Kidney epithelial cell (primary cell): ENCODE data around the gene NSDHL. TPM values are rescaled to one million over a fixed set of nuclear protein-coding genes. Genes with fewer than 3 reads are reported as not detected.
"Not testable (repeated sequence)": the region's sequence is repeated elsewhere in the genome, so short reads cannot be mapped to it uniquely, and the experiment has no call there.

Experiments used
- DNase-seq: peaks from one replicate; pipeline ENCODE4 v3.0.0-alpha.2; 2010; ENCODE audit warnings: low read depth
- H3K27me3 ChIP-seq: 2 replicates; pipeline ENCODE4 v1.6.0; 2011; ENCODE audit warnings: low read length; ENCODE audit not compliant: control insufficient read depth, insufficient read depth
- H3K36me3 ChIP-seq: 2 replicates; pipeline ENCODE4 v1.5.1; 2011; ENCODE audit warnings: low read length; ENCODE audit not compliant: control insufficient read depth, insufficient read depth
- H3K4me3 ChIP-seq: 2 replicates; pipeline ENCODE4 v1.5.1; 2011; ENCODE audit warnings: low read depth, mild to moderate bottlenecking, control low read depth, low read length
- total RNA-seq: library from RNA; depleted of rRNA; stranded (reverse); fragments of >200 nt; gene quantifications from 2 replicates; pipeline ENCODE4 v1.2.3, GENCODE V29; 2015
- TF ChIP-seq, protein P1 (sequence below): IDR thresholded peaks from 2 replicates; pipeline ENCODE4 v1.5.1; 2011; ENCODE audit warnings: mild to moderate bottlenecking, moderate library complexity, low read length, control low read depth, inconsistent platforms; ENCODE audit not compliant: insufficient read depth, poor library complexity, severe bottlenecking

NSDHL gene
- total RNA-seq, 1 donor from 2014 or later, result 31.3 TPM

DNA sequence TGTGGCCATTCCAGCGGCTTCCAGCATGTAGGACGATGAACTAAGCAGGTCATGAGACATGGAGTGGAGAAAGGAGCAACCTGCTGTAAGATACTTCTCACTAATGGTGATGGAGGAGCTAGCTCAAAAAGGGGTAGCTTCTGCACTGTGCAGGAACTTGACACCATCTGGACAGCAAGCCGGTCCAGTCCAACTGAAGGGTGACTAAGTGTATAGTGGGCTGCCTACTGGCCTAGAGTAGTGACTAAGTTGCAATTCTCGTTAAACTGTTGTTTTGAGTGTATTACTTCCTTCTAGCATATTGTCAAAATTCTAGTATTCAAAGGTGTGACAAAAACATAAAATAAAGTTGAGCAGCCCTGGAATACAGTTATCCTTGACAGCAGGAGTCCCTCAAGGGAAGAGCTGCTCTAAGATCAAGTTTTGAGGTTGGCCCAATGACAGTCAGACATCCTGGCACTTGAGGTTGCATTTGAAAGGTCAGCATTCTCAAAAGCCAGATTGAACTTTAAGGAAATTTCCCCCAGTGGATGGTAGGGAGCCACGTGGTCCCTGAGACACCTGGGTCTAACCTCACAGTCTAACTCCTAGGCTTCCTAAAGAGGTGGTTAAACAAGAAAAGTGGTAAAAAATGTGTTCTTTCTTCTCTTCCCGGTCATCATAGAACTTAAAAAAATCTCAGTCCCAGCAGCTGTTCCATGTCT is 8.3 kb upstream of the NSDHL start:
- TF ChIP-seq, protein P1, sequence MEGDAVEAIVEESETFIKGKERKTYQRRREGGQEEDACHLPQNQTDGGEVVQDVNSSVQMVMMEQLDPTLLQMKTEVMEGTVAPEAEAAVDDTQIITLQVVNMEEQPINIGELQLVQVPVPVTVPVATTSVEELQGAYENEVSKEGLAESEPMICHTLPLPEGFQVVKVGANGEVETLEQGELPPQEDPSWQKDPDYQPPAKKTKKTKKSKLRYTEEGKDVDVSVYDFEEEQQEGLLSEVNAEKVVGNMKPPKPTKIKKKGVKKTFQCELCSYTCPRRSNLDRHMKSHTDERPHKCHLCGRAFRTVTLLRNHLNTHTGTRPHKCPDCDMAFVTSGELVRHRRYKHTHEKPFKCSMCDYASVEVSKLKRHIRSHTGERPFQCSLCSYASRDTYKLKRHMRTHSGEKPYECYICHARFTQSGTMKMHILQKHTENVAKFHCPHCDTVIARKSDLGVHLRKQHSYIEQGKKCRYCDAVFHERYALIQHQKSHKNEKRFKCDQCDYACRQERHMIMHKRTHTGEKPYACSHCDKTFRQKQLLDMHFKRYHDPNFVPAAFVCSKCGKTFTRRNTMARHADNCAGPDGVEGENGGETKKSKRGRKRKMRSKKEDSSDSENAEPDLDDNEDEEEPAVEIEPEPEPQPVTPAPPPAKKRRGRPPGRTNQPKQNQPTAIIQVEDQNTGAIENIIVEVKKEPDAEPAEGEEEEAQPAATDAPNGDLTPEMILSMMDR, result no peak
- no peak for DNase-seq
- H3K4me3 ChIP-seq, result no peak overlapping the region
- H3K36me3 ChIP-seq, result no peaks in the 10 kb centered on the region
- H3K27me3 ChIP-seq, result no peaks in the 10 kb centered on the region

DNA sequence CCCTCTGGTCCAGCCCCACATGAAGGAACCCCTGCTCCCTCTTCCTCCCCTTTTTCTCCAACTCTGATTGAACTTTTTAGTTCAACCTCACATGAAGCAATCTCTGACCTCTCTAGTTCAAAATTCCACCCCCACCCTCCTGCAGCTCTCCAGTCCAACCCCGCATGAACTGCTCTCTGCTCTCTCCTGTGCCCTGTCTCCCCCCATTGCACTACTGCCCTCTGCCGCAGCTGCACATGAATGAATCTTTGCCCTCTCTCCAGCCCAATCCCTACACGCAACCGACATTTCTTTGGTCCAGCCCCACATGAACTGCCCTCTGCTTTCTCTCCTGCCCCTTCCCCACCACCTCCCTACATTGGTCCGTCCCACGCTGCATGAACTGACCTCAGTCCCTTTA is 7.2 kb upstream of the NSDHL start:
- no peak for DNase-seq
- Histone ChIP-seq H3K27me3 (no peaks in the 10 kb centered on the region), H3K36me3 (no peaks in the 10 kb centered on the region), H3K4me3 (no peak overlapping the region)
- TF ChIP-seq, protein P1, result no peak

DNA sequence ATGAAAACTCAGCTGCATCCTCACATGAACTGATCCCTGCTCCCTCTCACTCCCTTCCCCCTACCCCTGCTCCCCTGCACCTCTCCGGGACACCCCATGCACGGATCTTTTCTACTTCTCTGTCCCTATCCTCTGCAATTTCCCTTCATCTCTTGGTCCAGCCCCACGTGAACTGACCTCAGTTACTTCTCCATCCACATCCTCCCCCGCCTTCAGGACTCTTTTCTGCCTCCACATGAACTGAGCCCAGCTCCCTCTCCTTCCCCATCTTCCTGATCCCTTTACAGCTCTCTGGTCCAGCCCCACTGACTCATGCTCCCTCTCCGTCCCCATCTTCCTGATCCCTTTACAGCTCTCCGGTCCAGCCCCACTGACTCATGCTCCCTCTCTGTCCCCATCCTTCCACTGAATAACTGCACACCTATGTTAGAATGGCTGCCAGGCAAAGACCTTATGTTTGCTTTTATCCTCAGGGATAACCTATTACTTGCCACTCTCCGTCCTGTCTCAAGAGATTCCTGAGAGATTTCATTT is 6.0 kb upstream of the NSDHL start:
- Histone ChIP-seq H3K4me3 (no peak overlapping the region), H3K36me3 (no peaks in the 10 kb centered on the region), H3K27me3 (no peaks in the 10 kb centered on the region)
- TF ChIP-seq, protein P1, result no peak
- no peak for DNase-seq

GRCh38 chrX:152831391-152831790 is 528 bp downstream of the NSDHL start:
- no peak for DNase-seq
- H3K36me3 ChIP-seq, result no peaks in the 10 kb centered on the region
- TF ChIP-seq, protein P1, result no peak
- H3K27me3 ChIP-seq, result no peaks in the 10 kb centered on the region
- peak overlapping the region; percentile 50 for H3K4me3 ChIP-seq

- TF ChIP-seq, protein P1, result no peak
- Histone ChIP-seq H3K27me3 (no peaks in the 10 kb centered on the region), H3K4me3 (no peak overlapping the region), H3K36me3 (no peaks in the 10 kb centered on the region)
- DNase-seq, result no peak
These were observed 1.7 kb downstream of the NSDHL start for GRCh38 chrX:152832520-152832919.

DNA sequence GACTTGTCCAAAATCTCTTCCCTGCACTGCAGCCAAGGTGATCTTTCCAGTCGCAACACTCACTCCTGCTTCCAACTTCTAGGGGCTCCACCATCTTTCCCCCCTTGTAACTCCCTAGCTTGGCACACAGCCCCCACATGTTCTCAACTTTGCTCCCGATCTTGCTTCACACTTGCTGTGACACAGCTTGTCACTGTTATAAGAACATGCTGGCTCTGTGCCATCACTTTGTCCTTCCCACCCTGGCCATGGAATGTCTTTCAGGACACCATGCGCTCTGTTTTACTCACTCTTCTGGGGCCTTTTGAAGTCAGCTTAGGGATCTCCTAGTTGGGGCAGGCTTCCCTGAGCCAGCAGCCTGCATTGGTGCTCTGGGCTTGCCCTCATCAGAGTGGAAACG is 2.5 kb downstream of the NSDHL start:
- H3K36me3 ChIP-seq, result no peaks in the 10 kb centered on the region
- H3K27me3 ChIP-seq, result no peaks in the 10 kb centered on the region
- no peak overlapping the region for H3K4me3 ChIP-seq
- TF ChIP-seq, protein P1, result no peak
- DNase-seq, result no peak

DNA sequence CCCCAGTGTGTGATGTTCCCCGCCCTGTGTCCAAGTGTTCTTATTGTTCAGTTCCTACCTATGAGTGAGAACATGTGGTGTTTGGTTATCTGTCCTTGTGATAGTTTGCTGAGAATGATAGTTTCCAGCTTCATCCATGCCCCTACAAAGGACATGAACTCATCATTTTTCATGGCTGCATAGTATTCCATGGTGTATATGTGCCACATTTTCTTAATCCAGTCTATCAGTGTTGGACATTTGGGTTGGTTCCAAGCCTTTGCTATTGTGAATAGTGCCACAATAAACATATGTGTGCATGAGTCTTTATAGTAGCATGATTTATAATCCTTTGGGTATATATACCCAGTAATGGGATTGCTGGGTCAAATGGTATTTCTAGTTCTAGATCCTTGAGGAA is 4.6 kb downstream of the NSDHL start:
- not testable (repeated sequence) for H3K27me3 ChIP-seq, H3K36me3 ChIP-seq, H3K4me3 ChIP-seq, DNase-seq
